NCI-H2029 (cell line): ENCODE results near the gene C3orf22.

ENCODE experiments used
- DNase-seq: peaks from one replicate; lab custom pipeline; 2025; lab: John Stamatoyannopoulos, UW

The C3orf22 gene

GRCh38 chr3:126556637-126557414, 1.9 kb downstream of the C3orf22 start:
- no peak for DNase-seq

- no peak for DNase-seq
Observed at GRCh38 chr3:126555795-126556636, 2.7 kb downstream of the C3orf22 start.

DNA sequence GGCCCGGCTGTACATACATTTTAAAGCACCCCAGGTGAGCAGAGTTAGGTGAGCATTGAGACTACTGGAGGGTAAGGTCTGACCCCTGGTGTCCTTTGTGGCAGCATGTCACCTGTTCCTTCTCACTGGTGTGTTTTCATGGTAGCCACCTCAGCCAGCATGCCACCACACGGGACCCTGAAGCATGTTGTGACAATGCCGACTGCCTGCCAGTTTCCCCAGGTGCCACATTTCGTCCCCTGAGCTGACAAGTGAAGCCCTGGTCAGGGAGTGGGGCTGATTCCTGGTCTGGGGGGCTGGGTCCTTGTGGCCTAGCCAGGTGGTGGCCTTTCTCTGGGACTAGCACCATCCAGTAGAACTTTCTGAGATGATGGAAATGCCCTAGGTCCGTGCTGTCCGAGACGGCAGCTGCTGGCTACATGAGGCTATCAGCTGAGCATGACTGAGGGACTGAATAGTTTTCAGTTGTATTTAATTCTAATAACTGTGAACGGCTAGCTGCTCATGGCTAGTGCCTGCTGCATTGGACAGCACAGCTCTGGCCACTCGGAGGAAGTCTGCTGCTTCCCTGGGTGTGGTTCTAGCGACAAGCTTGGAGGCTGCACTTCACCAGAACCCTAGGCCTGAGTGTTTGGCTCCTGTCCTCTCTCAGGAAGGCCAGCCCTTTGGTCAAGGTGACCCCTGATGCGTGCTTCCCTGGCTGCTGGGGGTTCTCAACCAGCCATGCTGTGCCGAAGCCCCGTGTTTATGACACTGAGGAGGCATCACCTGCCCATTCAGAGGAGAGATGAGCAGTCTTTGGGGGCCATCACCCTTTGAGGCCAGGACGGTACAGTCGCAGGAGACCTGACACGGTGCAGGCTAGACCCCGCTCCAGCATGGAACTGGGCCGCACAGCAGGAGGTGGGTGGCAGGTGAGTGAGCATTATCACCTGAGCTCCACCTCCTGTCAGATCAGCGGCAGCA, 3.9 kb downstream of the C3orf22 start:
- DNase-seq: no peak

DNA sequence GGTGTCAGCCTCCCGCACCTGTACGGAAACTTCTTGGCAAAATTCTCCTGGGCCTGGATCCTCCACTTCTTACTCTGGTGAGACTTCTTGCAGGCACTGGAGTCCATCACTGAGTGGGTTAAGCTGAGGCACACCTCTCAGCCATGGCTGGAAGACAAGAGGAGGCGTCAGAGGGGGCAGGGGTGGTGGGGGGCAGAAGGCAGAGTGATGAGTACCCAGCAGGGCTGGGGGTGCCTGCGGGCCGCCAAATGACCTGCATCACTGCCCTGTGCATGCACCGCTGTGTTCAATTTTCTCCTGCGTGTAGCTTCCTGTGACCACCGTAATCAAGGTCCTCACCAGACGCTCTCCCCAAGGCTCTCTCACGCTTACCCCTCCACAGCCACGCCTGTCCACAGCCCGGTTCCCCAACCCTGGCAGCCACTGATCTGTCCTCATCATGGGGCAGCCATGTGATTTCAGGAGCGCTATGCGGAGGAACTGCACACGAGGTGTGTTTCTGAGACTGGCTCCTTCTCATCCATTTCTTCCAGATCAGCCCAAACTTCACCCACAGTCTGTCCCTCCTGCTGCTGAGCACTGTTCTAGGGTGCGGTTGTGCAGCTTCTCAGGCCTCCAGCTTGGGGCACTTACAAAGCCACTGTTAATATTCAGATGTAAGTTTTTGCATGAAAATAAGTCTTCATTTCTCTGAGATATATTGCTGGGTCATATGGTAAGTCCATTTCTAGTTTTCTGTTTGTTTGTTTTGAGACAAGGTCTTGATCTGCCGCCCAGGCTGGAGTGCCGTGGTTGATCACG, 5.2 kb downstream of the C3orf22 start:
- DNase-seq: no peak

DNA sequence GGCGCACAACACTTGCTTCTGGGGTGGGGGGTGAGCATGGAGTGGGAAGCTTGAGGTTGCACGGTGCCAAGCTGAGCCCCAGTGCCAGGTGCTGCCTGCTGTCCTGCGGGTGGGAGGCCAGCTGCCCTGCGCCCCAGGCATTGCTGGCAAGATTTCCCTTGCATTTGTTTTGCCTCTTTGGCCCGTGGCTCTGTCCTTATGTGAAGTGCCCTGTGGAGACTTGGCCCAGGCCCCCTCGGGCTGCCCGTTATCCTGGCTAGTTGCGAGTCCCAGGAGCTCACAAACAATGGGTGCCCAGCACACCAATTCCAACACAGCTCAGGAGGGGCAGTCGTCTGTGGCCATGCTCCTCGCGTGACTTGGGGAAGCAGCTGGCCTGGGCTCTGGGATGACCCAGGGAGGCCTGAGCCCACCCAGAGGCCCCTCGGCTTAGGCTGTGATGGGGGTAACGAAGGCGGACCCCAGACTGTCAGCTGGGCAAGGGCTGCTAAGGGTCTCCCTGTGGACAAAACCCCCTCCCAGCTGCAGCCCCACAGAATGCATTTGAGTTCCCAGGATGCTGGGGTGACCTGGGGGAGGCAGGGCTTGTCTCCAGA, 5.9 kb downstream of the C3orf22 start:
- no peak for DNase-seq

GRCh38 chr3:126551839-126552687, 6.7 kb downstream of the C3orf22 start:
- no peak for DNase-seq

DNA sequence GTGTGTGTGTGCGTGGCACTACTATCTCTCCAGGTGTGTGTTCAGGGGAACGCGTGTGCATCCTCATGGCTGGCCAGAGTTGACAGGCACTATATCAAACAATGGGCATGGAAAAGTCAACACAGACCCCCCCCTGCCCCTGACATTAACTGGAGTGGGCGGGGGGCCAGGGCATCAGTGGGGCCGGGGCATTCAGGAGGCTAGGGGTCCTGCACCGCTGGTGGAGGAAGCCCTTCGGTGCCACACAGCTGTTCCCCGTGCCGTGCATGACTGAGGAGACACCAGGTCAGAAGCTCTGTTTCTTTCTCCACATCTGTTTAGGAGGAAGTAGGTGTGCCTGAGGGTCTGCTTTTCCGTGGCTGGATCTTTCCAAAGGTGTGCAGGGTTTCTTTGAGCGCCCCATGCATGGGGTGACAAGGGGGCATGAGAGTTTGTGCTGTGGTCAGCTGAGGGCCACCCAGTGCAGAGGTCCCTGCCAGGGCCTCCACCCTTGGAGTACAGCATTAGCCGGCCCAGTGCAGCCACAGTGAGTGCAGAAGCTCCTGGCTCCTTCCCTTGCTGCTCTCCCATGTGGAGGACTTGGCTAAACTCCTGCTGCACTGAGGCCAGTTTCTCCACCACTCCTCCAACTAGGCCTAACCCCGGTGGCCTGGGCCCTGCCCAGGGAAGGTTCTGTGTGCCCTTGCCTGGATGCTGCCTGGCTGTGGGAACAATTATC, 7.5 kb downstream of the C3orf22 start:
- no peak for DNase-seq

DNA sequence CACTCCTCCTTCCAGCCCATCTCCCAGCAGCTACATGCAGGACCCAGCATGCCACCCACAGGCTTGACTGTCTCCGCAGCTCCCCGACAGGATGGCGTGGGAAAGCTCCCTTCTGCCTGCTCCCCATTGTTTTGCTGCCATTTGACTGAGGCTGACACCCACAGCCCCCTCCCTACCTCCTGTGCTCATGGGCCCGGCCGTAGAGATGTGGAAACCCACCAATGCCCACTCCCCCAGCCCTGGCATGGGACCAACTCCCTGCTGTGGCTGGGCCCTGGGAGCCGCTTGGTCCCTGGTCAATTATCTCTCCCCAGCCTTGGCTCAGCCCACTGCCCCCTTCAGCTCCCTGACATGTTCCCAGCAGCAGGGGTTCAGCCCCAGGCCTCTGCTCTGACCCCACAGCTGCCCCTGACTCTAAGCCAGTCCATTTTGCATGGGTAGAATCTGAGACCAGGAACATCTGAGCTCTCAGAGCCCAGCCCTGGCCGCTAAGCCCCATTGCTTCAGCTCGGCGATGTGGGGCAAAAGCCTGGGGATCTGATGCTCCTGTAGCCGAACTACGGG, 8.2 kb downstream of the C3orf22 start:
- DNase-seq: no peak

GRCh38 chr3:126549861-126550487, 8.8 kb downstream of the C3orf22 start:
- DNase-seq: no peak

GRCh38 chr3:126548556-126549466, 9.9 kb downstream of the C3orf22 start:
- DNase-seq: no peak

DNA sequence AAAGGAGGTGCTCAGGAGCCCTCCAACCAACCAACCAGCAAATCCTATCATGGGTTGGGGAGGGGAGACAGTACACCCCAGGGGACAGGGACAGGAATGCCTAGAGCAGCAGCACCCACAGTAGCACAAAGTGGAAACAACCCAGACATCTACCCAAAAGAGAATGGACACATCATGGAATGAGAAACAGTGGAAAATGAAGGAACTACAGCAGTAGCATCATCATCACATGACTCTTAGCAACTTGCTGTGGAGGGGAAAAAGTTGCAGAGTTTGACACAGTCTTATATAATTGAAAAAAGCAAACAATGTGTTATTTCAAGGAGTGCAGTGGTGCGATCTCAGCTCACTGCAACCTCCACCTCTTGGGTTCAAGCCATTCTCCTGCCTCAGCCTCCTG, 11.0 kb downstream of the C3orf22 start:
- no peak for DNase-seq

GRCh38 chr3:126546549-126547239, 12.0 kb downstream of the C3orf22 start:
- DNase-seq: no peak

DNA sequence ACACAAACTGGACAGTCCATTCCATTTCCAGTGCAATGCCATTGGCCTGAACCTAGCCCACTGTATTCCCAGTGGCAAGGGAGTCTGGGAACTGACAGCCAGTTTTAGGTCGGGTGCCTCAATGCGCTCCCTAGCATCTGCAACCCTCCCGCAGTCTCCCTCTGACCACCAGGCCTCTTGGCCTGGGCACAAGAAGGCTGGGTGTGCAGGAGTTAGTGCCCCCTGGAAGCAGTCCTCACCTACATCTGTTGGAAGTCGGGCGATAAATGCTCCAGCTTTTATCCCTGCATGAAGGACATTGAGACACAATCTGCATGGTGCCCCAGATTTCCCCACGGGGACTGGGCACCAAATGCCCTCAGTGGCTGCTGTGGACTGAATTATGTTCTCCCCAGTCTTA, 12.7 kb downstream of the C3orf22 start:
- no peak for DNase-seq

- no peak for DNase-seq
Observed at GRCh38 chr3:126545544-126545943, 13.2 kb downstream of the C3orf22 start.

DNA sequence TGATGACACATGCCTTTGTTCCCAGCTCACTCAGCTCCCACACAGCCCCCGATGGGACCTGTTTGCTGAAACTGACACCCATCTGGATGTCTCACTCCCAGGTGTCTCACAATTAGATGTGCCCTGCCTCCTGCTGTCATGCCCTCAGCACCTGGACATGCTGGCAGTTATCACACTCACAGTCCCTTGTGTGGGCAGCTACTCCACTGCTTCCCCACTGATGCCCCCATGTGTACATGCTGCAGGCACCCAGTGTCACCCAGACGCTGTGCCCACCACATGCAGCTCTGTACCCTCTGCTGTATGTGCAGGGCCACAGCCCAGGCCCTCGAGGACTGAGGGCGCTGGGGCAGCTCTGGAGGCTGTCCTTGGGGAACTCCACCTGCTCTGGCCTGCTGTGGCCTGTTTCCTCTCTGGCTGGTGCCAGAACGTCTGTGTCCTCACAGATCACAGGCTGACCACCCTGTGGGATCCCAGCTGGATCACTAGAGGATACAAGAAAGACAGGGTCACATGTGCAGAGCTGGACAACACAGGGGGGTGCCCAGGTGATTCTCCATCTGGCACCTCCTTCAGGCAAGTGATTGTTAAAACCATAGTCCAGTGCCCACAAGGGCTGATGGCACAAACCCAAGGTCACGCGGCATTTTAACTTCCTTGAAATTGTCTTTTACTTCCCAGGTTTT, 14.0 kb downstream of the C3orf22 start:
- DNase-seq: no peak

GRCh38 chr3:126543457-126544061, 15.2 kb downstream of the C3orf22 start:
- DNase-seq: no peak
